B cell (primary cell): ENCODE data around the gene ERC2.

ENCODE experiments used
- CTCF ChIP-seq: fragments of 200-600 bp; IDR thresholded peaks from one replicate; pipeline ENCODE4 v1.8.0; 2022; ENCODE audit warnings: antibody characterized with exemption, mild to moderate bottlenecking
- EZH2 ChIP-seq: IDR thresholded peaks from 2 replicates; pipeline ENCODE4 v1.6.1; 2012; ENCODE audit warnings: borderline replicate concordance, low read depth, mild to moderate bottlenecking, moderate library complexity, low read length; ENCODE audit not compliant: insufficient read depth, poor library complexity, severe bottlenecking

GRCh38 chr3:56502738-56503137 lies 34.5 kb upstream of the ERC2 start:
- TF ChIP-seq CTCF (no peak), EZH2 (no peak)
